Breast epithelium (tissue), 4 donors: ENCODE data around the gene ALDH7A1. TPM values are rescaled to one million over a fixed set of nuclear protein-coding genes. Genes with fewer than 3 reads are reported as not detected.
A peak's percentile ranks its signal among the peaks of the same experiment; 100 is the strongest.

Experiments used
- DNase-seq, 2 donors: peaks; one replicate each; pipeline ENCODE4 v3.0.0-alpha.2; 2019; ENCODE audit warnings: low spot score in 2 of 2
- H3K27ac ChIP-seq, 2 donors: fragments of 200-600 bp; sonication (generic) in 1 of 2; one replicate each; pipeline ENCODE4 v1.5.1; 2016 to 2019; ENCODE audit warnings: mild to moderate bottlenecking in 1 of 2
- H3K27me3 ChIP-seq, 2 donors: fragments of 200-600 bp; sonication (generic) in 1 of 2; one replicate each; pipeline versions ENCODE4 v1.5.1 to v1.6.0; 2017 to 2019; ENCODE audit warnings: control low read depth in 1 of 2, mild to moderate bottlenecking in 1 of 2
- H3K36me3 ChIP-seq: fragments of 200-600 bp; one replicate; pipeline ENCODE4 v1.5.1; 2019
- H3K4me1 ChIP-seq, 2 donors: fragments of 200-600 bp; sonication (generic); one replicate each; pipeline ENCODE4 v1.5.1; 2016 to 2019; ENCODE audit warnings: control low read depth in 1 of 2
- H3K4me3 ChIP-seq, 3 donors: fragments of 200-600 bp; sonication (generic); 1 replicate in 2 of 3; 2 replicates in 1 of 3; pipeline ENCODE4 v1.5.1; 2016 to 2019; ENCODE audit warnings: mild to moderate bottlenecking in 3 of 3, moderate library complexity in 2 of 3
- H3K9me3 ChIP-seq, 2 donors: fragments of 200-600 bp; sonication (generic) in 1 of 2; one replicate each; pipeline ENCODE4 v1.5.1; 2016 to 2019; ENCODE audit warnings: control low read depth in 1 of 2
- CTCF ChIP-seq, 3 donors: fragments of 450-650 bp; IDR thresholded peaks; one replicate each; pipeline ENCODE4 v1.5.1; 2016 to 2017; ENCODE audit warnings: antibody characterized with exemption in 3 of 3, mild to moderate bottlenecking in 3 of 3, moderate library complexity in 3 of 3
- POLR2A ChIP-seq: fragments of 450-650 bp; IDR thresholded peaks from one replicate; pipeline ENCODE4 v1.6.1; 2016; ENCODE audit warnings: antibody characterized with exemption, mild to moderate bottlenecking, moderate library complexity
- POLR2AphosphoS5 ChIP-seq, 3 donors: sonication (generic); formaldehyde crosslinking; IDR thresholded peaks; one replicate each; pipeline ENCODE4 v1.6.1; 2017; ENCODE audit warnings: antibody characterized with exemption in 3 of 3
- intact Hi-C: fragments of 100-400 bp; cut with DNase I; formaldehyde crosslinking; loops from one replicate; pipeline ENCODE4 v1.15.1; 2023; ENCODE audit warnings: low total_unique reads
- total RNA-seq, 3 donors: library from RNA; depleted of rRNA; stranded (reverse); fragments of >200 nt; gene quantifications; one replicate each; pipeline ENCODE4 v1.1.0, GENCODE V29; 2016

Gene ALDH7A1
- total RNA-seq, 3 donors from 2014 or later, result 38.7 to 83.0 (median 45.2) TPM

- Histone ChIP-seq H3K27me3 (no peaks in the 10 kb centered on the region), H3K4me3 (no peak overlapping the region), H3K9me3 (no peaks in the 10 kb centered on the region), H3K27ac (peak overlapping the region in 1 of 2 donors; percentile 33), H3K4me1 (no peaks in the 10 kb centered on the region), H3K36me3 (no peaks in the 10 kb centered on the region)
- intact Hi-C loops, result no loop called here
- no peak for TF ChIP-seq CTCF (IDR thresholded peaks at IDR 0.05)
- TF ChIP-seq POLR2A, result no peak
- no peak for TF ChIP-seq POLR2AphosphoS5 (IDR thresholded peaks at IDR 0.05)
- no peak for DNase-seq
Observed at GRCh38 chr5:126497506-126497905, 97.5 kb downstream of the ALDH7A1 start.

- Histone ChIP-seq H3K4me3 (no peak overlapping the region), H3K4me1 (peaks cover 0 to 20% of the 10 kb centered on the region in 2 donors), H3K27me3 (no peaks in the 10 kb centered on the region), H3K36me3 (no peaks in the 10 kb centered on the region), H3K9me3 (no peaks in the 10 kb centered on the region), H3K27ac (peak overlapping the region in 1 of 2 donors; percentile 50)
- intact Hi-C loops, result no loop called here
- no peak for TF ChIP-seq POLR2A
- no peak for TF ChIP-seq CTCF (IDR thresholded peaks at IDR 0.05)
- TF ChIP-seq POLR2AphosphoS5 (IDR thresholded peaks at IDR 0.05), result no peak
- DNase-seq, result no peak
Observed at GRCh38 chr5:126494393-126494792, 100.6 kb downstream of the ALDH7A1 start.

- Histone ChIP-seq H3K27me3 (no peaks in the 10 kb centered on the region), H3K4me3 (no peak overlapping the region), H3K4me1 (peaks cover 0 to 32% of the 10 kb centered on the region in 2 donors), H3K36me3 (no peaks in the 10 kb centered on the region), H3K27ac (peak overlapping the region; percentile 50 to 60), H3K9me3 (no peaks in the 10 kb centered on the region)
- no peak for DNase-seq
- TF ChIP-seq POLR2AphosphoS5 (IDR thresholded peaks at IDR 0.05) (no peak), POLR2A (no peak), CTCF (IDR thresholded peaks at IDR 0.05) (peak in 1 of 3 donors; percentile 5)
- intact Hi-C loops, result no loop called here
Observed at GRCh38 chr5:126492939-126493338, 102.1 kb downstream of the ALDH7A1 start.

GRCh38 chr5:126490167-126490940, 104.7 kb downstream of the ALDH7A1 start:
- Histone ChIP-seq H3K9me3 (no peaks in the 10 kb centered on the region), H3K4me1 (peaks cover 3 to 32% of the 10 kb centered on the region in 2 donors), H3K36me3 (peaks cover 8% of the 10 kb centered on the region), H3K27me3 (no peaks in the 10 kb centered on the region), H3K27ac (peak overlapping the region; percentile 89 to 91), H3K4me3 (no peak overlapping the region)
- peak; percentile 69 to 85 for DNase-seq
- TF ChIP-seq POLR2AphosphoS5 (IDR thresholded peaks at IDR 0.05) (peak in 2 of 3 donors; percentile 22 to 61), CTCF (IDR thresholded peaks at IDR 0.05) (peak in 2 of 3 donors; percentile 25 to 40), POLR2A (no peak)
- intact Hi-C loops, result no loop called here

- Histone ChIP-seq H3K36me3 (peaks cover 8% of the 10 kb centered on the region), H3K27me3 (no peaks in the 10 kb centered on the region), H3K4me3 (no peak overlapping the region), H3K4me1 (peaks cover 3 to 32% of the 10 kb centered on the region in 2 donors), H3K9me3 (no peaks in the 10 kb centered on the region), H3K27ac (peak overlapping the region; percentile 89 to 91)
- TF ChIP-seq CTCF (IDR thresholded peaks at IDR 0.05) (no peak), POLR2AphosphoS5 (IDR thresholded peaks at IDR 0.05) (no peak), POLR2A (no peak)
- no peak for DNase-seq
- intact Hi-C loops, result loop anchor here (5.0 kb wide), 1 partner anchor 186 kb away; no protein-coding TSS in a partner anchor
Observed at GRCh38 chr5:126488443-126489065, 106.5 kb downstream of the ALDH7A1 start.
